ENCODE measurements around the gene CBLIF.
"Not testable (repeated sequence)": the region's sequence is repeated elsewhere in the genome, so short reads cannot be mapped to it uniquely, and the experiment has no call there.

Gene CBLIF

DNA sequence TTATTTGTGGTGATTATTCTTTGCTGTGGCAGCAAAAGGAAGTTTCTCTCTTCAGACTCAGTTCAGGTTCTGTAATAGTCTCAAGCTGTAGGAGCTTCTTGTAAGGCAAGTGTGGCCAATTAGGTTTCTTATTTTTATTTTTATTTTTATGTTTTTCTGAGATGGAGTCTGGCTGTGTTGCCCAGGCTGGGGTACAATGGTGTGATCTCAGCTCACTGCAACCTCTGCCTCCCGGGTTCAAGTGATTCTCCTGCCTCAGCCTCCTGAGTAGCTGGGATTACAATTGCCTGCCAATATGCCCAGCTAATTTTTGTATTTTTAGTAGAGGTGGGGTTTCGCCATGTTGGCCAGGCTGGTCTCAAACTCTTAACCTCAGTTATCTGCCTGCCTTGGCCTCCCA is 4.3 kb upstream of the CBLIF start:
- H3K18ac ChIP-seq (ENCODE audit: low read length); H3K36me3 ChIP-seq (replicated peaks in 1 of 2; ENCODE audit: control insufficient read depth in 2 of 2, insufficient read depth in 2 of 2, low read length in 2 of 2); H3K23ac ChIP-seq (ENCODE audit: low read depth, low read length, poor library complexity); H2BK12ac ChIP-seq (ENCODE audit: low read length); H3K79me1 ChIP-seq (ENCODE audit: low read depth, low read length); H4K91ac ChIP-seq (ENCODE audit: low read depth, low read length, poor library complexity); H3K9ac ChIP-seq (ENCODE audit: low read depth, low read length, poor library complexity); H3K4ac ChIP-seq (ENCODE audit: low read length); H3K9me3 ChIP-seq (replicated peaks in 1 of 2; ENCODE audit: control insufficient read depth in 2 of 2, insufficient read depth in 1 of 2, low read depth in 1 of 2, low read length in 2 of 2); H3K4me2 ChIP-seq (ENCODE audit: insufficient read depth, low read length, poor library complexity, severe bottlenecking); H2AFZ ChIP-seq (ENCODE audit: low read length); H2BK120ac ChIP-seq (ENCODE audit: low read depth, low read length); H2BK15ac ChIP-seq (ENCODE audit: low read length); H3K27ac ChIP-seq (replicated peaks; ENCODE audit: low read length); H3K27me3 ChIP-seq (ENCODE audit: control insufficient read depth in 3 of 3, insufficient read depth in 3 of 3, low read depth in 1 of 3, low read length in 3 of 3); DNase-seq (ENCODE audit: low spot score); H2BK5ac ChIP-seq (ENCODE audit: low read length); H4K8ac ChIP-seq (ENCODE audit: low read depth, low read length); H3K4me1 ChIP-seq (ENCODE audit: control insufficient read depth in 2 of 2, insufficient read depth in 1 of 2, low read depth in 1 of 2, low read length in 2 of 2); H3K4me3 ChIP-seq (ENCODE audit: low read length in 2 of 2); H3K14ac ChIP-seq (ENCODE audit: low read length); H2AK5ac ChIP-seq (ENCODE audit: low read depth, low read length): not testable (repeated sequence)
- WGBS, 2 donors (ENCODE audit: extremely low coverage in 2 of 2, insufficient read length in 2 of 2, insufficient replicate concordance in 1 of 2), result no CpG with 5 or more reads among the region's 2 CpGs

- H3K79me1 ChIP-seq (ENCODE audit: low read depth, low read length), result no peaks in the 10 kb centered on the region
- no peak overlapping the region for H2AK5ac ChIP-seq (ENCODE audit: low read depth, low read length)
- no peak overlapping the region for H2BK120ac ChIP-seq (ENCODE audit: low read depth, low read length)
- WGBS, 2 donors (ENCODE audit: extremely low coverage in 2 of 2, insufficient read length in 2 of 2, insufficient replicate concordance in 1 of 2), result no CpG with 5 or more reads among the region's 2 CpGs
- no peak overlapping the region for H2BK5ac ChIP-seq (ENCODE audit: low read length)
- H4K91ac ChIP-seq (ENCODE audit: low read depth, low read length, poor library complexity), result no peak overlapping the region
- H3K9ac ChIP-seq (ENCODE audit: low read depth, low read length, poor library complexity), result no peak overlapping the region
- H3K4me1 ChIP-seq (ENCODE audit: control insufficient read depth in 2 of 2, insufficient read depth in 1 of 2, low read depth in 1 of 2, low read length in 2 of 2), result no peaks in the 10 kb centered on the region
- no peaks in the 10 kb centered on the region for H3K9me3 ChIP-seq (replicated peaks in 1 of 2; ENCODE audit: control insufficient read depth in 2 of 2, insufficient read depth in 1 of 2, low read depth in 1 of 2, low read length in 2 of 2)
- no peak overlapping the region for H4K8ac ChIP-seq (ENCODE audit: low read depth, low read length)
- H2AFZ ChIP-seq (ENCODE audit: low read length), result no peak overlapping the region
- H3K27ac ChIP-seq (replicated peaks; ENCODE audit: low read length), result no peak overlapping the region
- no peaks in the 10 kb centered on the region for H3K27me3 ChIP-seq (ENCODE audit: control insufficient read depth in 3 of 3, insufficient read depth in 3 of 3, low read depth in 1 of 3, low read length in 3 of 3)
- no peak overlapping the region for H3K4me3 ChIP-seq (ENCODE audit: low read length in 2 of 2)
- no peak overlapping the region for H3K23ac ChIP-seq (ENCODE audit: low read depth, low read length, poor library complexity)
- no peak overlapping the region for H3K4me2 ChIP-seq (ENCODE audit: insufficient read depth, low read length, poor library complexity, severe bottlenecking)
- no peak overlapping the region for H2BK15ac ChIP-seq (ENCODE audit: low read length)
- no peak overlapping the region for H2BK12ac ChIP-seq (ENCODE audit: low read length)
- H3K14ac ChIP-seq (ENCODE audit: low read length), result no peak overlapping the region
- H3K4ac ChIP-seq (ENCODE audit: low read length), result no peak overlapping the region
- H3K36me3 ChIP-seq (replicated peaks in 1 of 2; ENCODE audit: control insufficient read depth in 2 of 2, insufficient read depth in 2 of 2, low read length in 2 of 2), result no peaks in the 10 kb centered on the region
- H3K18ac ChIP-seq (ENCODE audit: low read length), result no peak overlapping the region
- DNase-seq (ENCODE audit: low spot score), result no peak
Measured at GRCh38 chr11:59849129-59849528, 3.8 kb upstream of the CBLIF start.

GRCh38 chr11:59848439-59848838 is 3.1 kb upstream of the CBLIF start:
- not testable (repeated sequence) for H3K18ac ChIP-seq (ENCODE audit: low read length); H3K23ac ChIP-seq (ENCODE audit: low read depth, low read length, poor library complexity); H4K8ac ChIP-seq (ENCODE audit: low read depth, low read length); H2AK5ac ChIP-seq (ENCODE audit: low read depth, low read length); H2AFZ ChIP-seq (ENCODE audit: low read length); H3K4ac ChIP-seq (ENCODE audit: low read length); H3K27me3 ChIP-seq (ENCODE audit: control insufficient read depth in 3 of 3, insufficient read depth in 3 of 3, low read depth in 1 of 3, low read length in 3 of 3); H2BK15ac ChIP-seq (ENCODE audit: low read length); H3K4me3 ChIP-seq (ENCODE audit: low read length in 2 of 2); H3K14ac ChIP-seq (ENCODE audit: low read length); H3K79me1 ChIP-seq (ENCODE audit: low read depth, low read length); DNase-seq (ENCODE audit: low spot score); H2BK5ac ChIP-seq (ENCODE audit: low read length); H2BK120ac ChIP-seq (ENCODE audit: low read depth, low read length); H4K91ac ChIP-seq (ENCODE audit: low read depth, low read length, poor library complexity); H3K27ac ChIP-seq (replicated peaks; ENCODE audit: low read length); H3K9me3 ChIP-seq (replicated peaks in 1 of 2; ENCODE audit: control insufficient read depth in 2 of 2, insufficient read depth in 1 of 2, low read depth in 1 of 2, low read length in 2 of 2); H3K9ac ChIP-seq (ENCODE audit: low read depth, low read length, poor library complexity); H3K4me2 ChIP-seq (ENCODE audit: insufficient read depth, low read length, poor library complexity, severe bottlenecking); H3K36me3 ChIP-seq (replicated peaks in 1 of 2; ENCODE audit: control insufficient read depth in 2 of 2, insufficient read depth in 2 of 2, low read length in 2 of 2); H2BK12ac ChIP-seq (ENCODE audit: low read length); H3K4me1 ChIP-seq (ENCODE audit: control insufficient read depth in 2 of 2, insufficient read depth in 1 of 2, low read depth in 1 of 2, low read length in 2 of 2)
- no CpG with 5 or more reads among the region's 6 CpGs for WGBS, 2 donors (ENCODE audit: extremely low coverage in 2 of 2, insufficient read length in 2 of 2, insufficient replicate concordance in 1 of 2)

DNA sequence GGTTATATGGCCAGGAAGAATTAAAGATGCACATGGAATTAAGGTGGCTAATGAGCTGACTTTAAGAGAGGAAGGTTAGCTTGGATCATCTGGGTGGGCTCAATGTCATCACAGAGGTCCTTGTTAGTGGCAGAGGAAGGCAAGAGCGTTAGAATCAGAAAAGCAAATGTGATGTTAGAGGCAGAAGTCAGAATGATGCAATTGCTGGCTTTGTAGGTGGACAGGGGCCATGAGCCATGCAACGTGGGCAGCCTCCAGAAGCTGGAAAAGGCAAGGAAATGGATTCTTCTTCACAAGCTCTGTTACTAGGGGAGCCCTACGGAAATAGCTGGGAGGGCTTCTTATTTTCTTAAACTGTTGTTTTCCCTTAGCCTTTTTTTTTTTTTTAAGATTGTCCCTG is 2.3 kb upstream of the CBLIF start:
- no peak overlapping the region for H3K4ac ChIP-seq (ENCODE audit: low read length)
- no peak overlapping the region for H3K27ac ChIP-seq (replicated peaks; ENCODE audit: low read length)
- no peak overlapping the region for H3K23ac ChIP-seq (ENCODE audit: low read depth, low read length, poor library complexity)
- H3K18ac ChIP-seq (ENCODE audit: low read length), result no peak overlapping the region
- no peak overlapping the region for H4K8ac ChIP-seq (ENCODE audit: low read depth, low read length)
- no peak overlapping the region for H4K91ac ChIP-seq (ENCODE audit: low read depth, low read length, poor library complexity)
- WGBS, 2 donors (ENCODE audit: extremely low coverage in 2 of 2, insufficient read length in 2 of 2, insufficient replicate concordance in 1 of 2), result no CpG with 5 or more reads among the region's 3 CpGs
- H3K36me3 ChIP-seq (replicated peaks in 1 of 2; ENCODE audit: control insufficient read depth in 2 of 2, insufficient read depth in 2 of 2, low read length in 2 of 2), result no peaks in the 10 kb centered on the region
- no peak overlapping the region for H2BK15ac ChIP-seq (ENCODE audit: low read length)
- H3K4me1 ChIP-seq (ENCODE audit: control insufficient read depth in 2 of 2, insufficient read depth in 1 of 2, low read depth in 1 of 2, low read length in 2 of 2), result no peaks in the 10 kb centered on the region
- no peak overlapping the region for H2AFZ ChIP-seq (ENCODE audit: low read length)
- H3K14ac ChIP-seq (ENCODE audit: low read length), result no peak overlapping the region
- no peak overlapping the region for H2BK5ac ChIP-seq (ENCODE audit: low read length)
- no peaks in the 10 kb centered on the region for H3K9me3 ChIP-seq (replicated peaks in 1 of 2; ENCODE audit: control insufficient read depth in 2 of 2, insufficient read depth in 1 of 2, low read depth in 1 of 2, low read length in 2 of 2)
- no peaks in the 10 kb centered on the region for H3K79me1 ChIP-seq (ENCODE audit: low read depth, low read length)
- H2AK5ac ChIP-seq (ENCODE audit: low read depth, low read length), result no peak overlapping the region
- no peak overlapping the region for H2BK12ac ChIP-seq (ENCODE audit: low read length)
- H3K9ac ChIP-seq (ENCODE audit: low read depth, low read length, poor library complexity), result no peak overlapping the region
- no peak overlapping the region for H3K4me3 ChIP-seq (ENCODE audit: low read length in 2 of 2)
- DNase-seq (ENCODE audit: low spot score), result no peak
- no peaks in the 10 kb centered on the region for H3K27me3 ChIP-seq (ENCODE audit: control insufficient read depth in 3 of 3, insufficient read depth in 3 of 3, low read depth in 1 of 3, low read length in 3 of 3)
- no peak overlapping the region for H3K4me2 ChIP-seq (ENCODE audit: insufficient read depth, low read length, poor library complexity, severe bottlenecking)
- no peak overlapping the region for H2BK120ac ChIP-seq (ENCODE audit: low read depth, low read length)

All from neuronal stem cell (in vitro differentiated cells).